GM12875 (cell line): ENCODE results near the gene RCAN3.
"Not testable (repeated sequence)": the region's sequence is repeated elsewhere in the genome, so short reads cannot be mapped to it uniquely, and the experiment has no call there.

Experiments
- H3K4me3 ChIP-seq: one replicate; pipeline ENCODE4 v1.5.1; 2011; ENCODE audit warnings: low read depth, low read length, control low read depth
- CTCF ChIP-seq: IDR thresholded peaks from 2 replicates; pipeline ENCODE4 v1.5.1; 2011; ENCODE audit warnings: low read depth, mild to moderate bottlenecking, control low read depth, inconsistent platforms, low read length, moderate library complexity, borderline replicate concordance; ENCODE audit not compliant: insufficient read depth

RCAN3 gene

GRCh38 chr1:24486331-24487065, 16.1 kb upstream of the RCAN3 start:
- no peak for TF ChIP-seq CTCF
- H3K4me3 ChIP-seq = no peak overlapping the region

GRCh38 chr1:24487455-24487854, 15.2 kb upstream of the RCAN3 start:
- no peak overlapping the region for H3K4me3 ChIP-seq
- TF ChIP-seq CTCF = no peak

GRCh38 chr1:24488159-24488558, 14.5 kb upstream of the RCAN3 start:
- H3K4me3 ChIP-seq = not testable (repeated sequence)

GRCh38 chr1:24489674-24490073, 13.0 kb upstream of the RCAN3 start:
- no peak for TF ChIP-seq CTCF
- H3K4me3 ChIP-seq = no peak overlapping the region

- H3K4me3 ChIP-seq = no peak overlapping the region
- TF ChIP-seq CTCF = no peak
These were observed 12.4 kb upstream of the RCAN3 start for GRCh38 chr1:24490101-24490781.

GRCh38 chr1:24491577-24492360, 10.9 kb upstream of the RCAN3 start:
- no peak overlapping the region for H3K4me3 ChIP-seq

GRCh38 chr1:24492935-24493334, 9.7 kb upstream of the RCAN3 start:
- not testable (repeated sequence) for H3K4me3 ChIP-seq

More at GRCh38 chr1:24491577-24492360, 10.9 kb upstream of the RCAN3 start:
- TF ChIP-seq CTCF = no peak

GRCh38 chr1:24493785-24494184, 8.9 kb upstream of the RCAN3 start:
- TF ChIP-seq CTCF = no peak
- no peak overlapping the region for H3K4me3 ChIP-seq
